ENCODE results near the gene NT5C1A.

Gene NT5C1A

DNA sequence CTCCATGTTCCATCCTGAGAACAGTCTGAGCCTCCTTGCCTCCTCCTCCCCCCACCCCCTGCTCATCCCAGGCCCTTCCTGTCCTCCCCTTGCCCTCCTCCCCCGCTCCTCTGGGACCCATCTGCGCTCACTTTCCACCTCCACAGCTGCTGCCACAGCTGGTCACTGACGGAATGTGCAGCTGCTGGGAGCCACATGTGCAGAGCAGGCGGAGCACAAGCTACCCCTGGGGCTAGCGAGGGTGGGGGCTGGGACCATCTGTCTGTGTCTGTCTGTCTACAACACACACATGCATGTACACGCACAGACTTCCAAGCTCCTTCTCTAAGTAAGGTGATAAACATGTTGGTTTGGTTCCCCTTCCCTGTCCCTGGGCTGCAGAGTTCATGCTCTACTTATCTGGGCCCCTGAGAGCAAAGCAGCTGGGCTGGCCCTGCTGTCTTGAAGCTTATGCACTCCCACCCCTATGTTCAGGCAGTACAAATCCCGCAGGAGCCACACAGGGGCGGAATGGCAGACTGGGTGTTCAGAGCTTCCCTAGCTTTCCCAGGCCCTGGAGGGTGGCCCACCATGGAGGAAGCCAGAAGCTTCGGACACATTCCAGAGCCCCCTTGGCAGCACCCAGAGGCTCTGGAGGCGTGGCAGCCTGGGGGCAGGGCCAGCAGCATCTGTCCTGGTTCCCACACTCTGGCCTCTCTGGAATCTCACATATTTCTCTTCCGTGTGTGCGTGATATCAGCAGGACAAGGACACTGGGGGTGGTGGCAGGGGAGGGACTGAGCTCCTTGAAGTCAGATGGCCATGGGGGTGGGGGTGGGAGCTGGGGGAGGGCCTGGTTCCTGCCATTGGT is 25.4 kb downstream of the NT5C1A start:
- TF ChIP-seq GATA2 (IDR thresholded peaks at IDR 0.05; ENCODE audit: low read depth, low read length), result no peak
- no peak for TF ChIP-seq GATA3 (IDR thresholded peaks at IDR 0.05; ENCODE audit: low read depth, low read length)

DNA sequence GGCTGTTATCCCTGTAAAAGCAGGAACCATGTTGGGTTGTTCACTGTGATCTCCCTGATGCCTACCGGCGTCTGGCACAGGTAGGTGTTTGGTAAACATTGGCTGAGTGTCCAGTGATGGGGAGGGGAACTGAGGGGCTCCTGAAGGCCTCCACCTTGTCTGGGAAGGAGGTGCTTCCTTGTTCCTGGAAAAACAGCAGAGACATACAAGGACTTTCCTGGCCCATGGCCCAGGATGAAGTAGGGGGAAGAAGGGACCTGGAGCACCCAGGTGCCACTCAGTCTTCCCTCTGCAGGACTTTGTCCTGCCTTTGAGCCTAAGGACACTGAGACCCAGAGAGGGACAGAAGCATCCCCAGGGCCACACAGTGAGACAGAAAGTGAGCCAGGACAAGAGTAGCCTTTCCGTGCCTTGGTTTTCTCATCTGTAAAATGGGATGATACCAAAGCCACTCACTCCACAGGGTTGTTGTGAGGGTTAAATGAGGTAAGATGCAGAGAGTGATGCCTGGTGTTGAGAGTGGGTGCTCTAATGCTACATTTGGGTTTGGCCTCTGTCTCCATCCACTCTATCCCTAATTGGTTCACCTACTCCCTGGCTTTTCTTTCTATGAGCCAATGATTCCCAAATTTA is 26.4 kb downstream of the NT5C1A start:
- TF ChIP-seq GATA3 (IDR thresholded peaks at IDR 0.05; ENCODE audit: low read depth, low read length), result no peak
- no peak for TF ChIP-seq GATA2 (IDR thresholded peaks at IDR 0.05; ENCODE audit: low read depth, low read length)

DNA sequence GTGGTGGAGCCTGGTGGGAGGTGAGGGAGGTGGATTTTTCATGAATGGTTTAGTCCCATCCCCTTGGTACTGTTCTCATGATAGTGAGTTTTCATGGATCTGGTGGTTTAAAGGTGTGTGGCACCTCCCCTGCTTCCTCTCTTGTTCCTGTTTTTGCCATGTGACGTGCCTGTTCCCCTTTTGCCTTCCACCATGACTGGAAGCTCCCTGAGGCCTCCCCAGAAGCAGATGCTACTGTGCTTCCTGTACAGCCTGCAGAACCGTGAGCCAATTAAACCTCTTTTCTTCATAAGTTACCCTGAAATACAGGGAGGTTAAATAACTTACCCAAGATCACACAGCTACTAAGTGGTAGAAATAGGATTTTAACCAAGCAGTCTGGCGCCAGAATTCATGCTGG is 28.2 kb downstream of the NT5C1A start:
- TF ChIP-seq GATA3 (IDR thresholded peaks at IDR 0.05; ENCODE audit: low read depth, low read length), result no peak
- TF ChIP-seq GATA2 (IDR thresholded peaks at IDR 0.05; ENCODE audit: low read depth, low read length), result no peak

DNA sequence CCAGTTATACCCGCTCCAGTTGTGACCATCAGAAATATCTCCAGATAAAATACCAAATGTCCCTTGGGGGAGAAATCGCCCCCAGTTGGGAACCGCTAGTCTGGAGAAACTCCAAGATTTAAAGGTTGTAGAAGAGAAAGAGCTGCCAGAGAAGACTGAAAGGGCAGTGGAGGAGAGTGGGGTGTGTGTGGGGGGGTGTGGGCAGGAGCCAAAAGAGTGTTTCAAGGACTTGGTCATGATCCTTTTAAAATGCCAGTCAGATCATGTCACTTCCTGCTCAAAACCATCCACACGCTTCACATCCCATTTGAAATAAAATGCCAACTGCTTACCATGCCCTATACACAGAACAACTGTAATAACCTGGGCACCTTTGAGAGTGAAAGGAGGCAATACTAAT is 29.1 kb downstream of the NT5C1A start:
- TF ChIP-seq GATA3 (IDR thresholded peaks at IDR 0.05; ENCODE audit: low read depth, low read length) (no peak), GATA2 (IDR thresholded peaks at IDR 0.05; ENCODE audit: low read depth, low read length) (no peak)

DNA sequence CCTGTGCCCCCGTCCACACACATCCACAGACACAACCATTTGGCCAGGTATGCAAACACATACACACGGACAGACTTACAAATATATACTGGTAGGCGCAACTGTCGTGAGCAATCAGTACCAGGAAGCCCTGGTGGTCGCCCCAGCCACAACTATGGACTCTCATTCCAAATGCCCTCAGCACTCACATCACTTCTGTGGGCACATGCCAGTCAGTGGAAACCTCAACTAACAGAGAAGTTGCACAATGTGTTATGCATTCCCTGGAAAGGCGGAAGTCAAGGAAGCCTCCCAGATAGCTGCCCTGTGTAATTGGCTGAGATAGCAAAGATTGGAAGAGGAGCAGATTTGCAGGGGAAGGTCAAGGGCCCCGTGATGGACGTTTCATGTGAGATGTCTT is 31.0 kb downstream of the NT5C1A start:
- TF ChIP-seq GATA3 (IDR thresholded peaks at IDR 0.05; ENCODE audit: low read depth, low read length) (no peak), GATA2 (IDR thresholded peaks at IDR 0.05; ENCODE audit: low read depth, low read length) (no peak)

DNA sequence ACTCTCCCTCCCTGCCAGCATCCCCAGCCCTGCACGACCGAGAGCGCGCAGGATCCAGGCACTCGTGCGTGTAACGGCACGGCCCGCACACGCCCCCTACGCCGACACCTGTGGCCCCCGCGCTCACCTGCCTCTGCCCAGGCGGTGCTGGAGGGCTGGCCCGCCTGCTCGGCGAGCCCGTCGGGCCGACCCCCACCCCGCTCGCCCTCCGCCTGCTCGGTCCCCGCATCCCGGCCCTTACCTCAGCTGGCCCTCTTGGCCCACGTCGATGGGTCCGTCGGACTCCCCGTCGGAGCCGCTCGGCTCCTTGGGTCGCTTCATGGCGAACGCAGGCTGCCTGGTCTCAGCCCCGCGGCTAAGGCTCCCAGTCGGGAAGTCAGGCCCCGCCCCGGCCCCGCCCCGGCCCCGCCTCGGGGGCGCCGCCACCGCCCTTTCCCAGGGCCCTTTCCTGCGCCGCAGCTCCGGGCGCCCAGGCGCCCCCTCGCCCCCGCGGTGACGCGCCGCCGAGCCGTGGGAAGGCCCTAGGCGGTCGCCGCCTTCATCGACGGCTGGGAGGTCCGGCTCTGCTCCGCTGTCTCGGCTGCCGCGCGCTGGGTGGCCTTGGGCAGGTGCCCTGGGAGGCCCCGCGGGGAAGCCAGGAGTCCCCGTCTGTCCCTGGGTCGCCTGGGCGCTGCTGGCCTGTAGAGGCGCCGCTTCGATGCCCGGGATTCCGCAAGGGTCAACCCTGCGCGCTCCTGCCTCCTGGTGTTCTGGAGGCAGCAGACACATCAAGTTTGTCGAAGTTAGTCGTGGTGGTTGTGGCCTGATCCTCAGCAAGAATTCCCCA is 32.4 kb downstream of the NT5C1A start, which contains the start of gene HEYL:
Gene HEYL, minus strand, starts transcription at position 339 of the 826 bp plus-strand sequence. Its CDS starts 18 bp downstream, at position 321.
- TF ChIP-seq GATA2 (IDR thresholded peaks at IDR 0.05; ENCODE audit: low read depth, low read length) (no peak), GATA3 (IDR thresholded peaks at IDR 0.05; ENCODE audit: low read depth, low read length) (no peak)

DNA sequence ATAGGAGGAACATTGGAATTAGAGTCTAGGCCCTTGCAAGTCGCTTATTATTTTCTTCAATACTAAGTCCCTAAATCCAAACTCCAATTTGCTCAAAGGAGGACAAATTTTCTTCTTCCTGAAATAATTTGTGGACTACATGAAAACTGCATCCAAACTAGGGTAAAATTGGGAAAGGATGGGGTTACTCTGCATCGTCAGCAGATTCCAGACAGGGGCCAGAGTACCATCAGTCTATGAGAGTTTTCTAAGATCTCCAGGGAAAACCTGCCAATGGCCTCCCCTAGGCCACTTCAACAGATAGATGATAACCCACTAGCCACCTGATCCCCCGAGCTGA is 33.0 kb downstream of the NT5C1A start:
- TF ChIP-seq GATA3 (IDR thresholded peaks at IDR 0.05; ENCODE audit: low read depth, low read length) (no peak), GATA2 (IDR thresholded peaks at IDR 0.05; ENCODE audit: low read depth, low read length) (no peak)

DNA sequence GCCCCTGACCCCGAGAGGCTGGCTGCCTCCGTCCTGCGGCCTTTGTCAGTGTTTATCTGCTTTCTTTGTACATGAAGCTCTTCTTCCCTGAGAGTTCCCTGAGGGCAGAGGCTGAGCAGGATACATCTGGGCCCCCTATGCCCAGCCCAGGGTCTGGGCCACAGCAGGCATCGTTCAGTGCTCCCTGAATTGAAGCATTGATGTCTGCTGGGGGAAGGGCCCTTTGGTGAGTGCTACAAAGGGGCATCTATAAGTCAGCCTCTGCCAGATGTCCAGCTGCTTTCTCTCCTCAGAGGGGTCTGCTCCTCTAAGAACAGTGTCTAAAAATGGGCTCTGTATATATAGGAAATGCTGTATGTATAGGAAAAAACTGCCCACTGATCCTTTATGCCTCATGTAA is 34.5 kb downstream of the NT5C1A start:
- TF ChIP-seq GATA3 (IDR thresholded peaks at IDR 0.05; ENCODE audit: low read depth, low read length), result no peak
- TF ChIP-seq GATA2 (IDR thresholded peaks at IDR 0.05; ENCODE audit: low read depth, low read length), result no peak

DNA sequence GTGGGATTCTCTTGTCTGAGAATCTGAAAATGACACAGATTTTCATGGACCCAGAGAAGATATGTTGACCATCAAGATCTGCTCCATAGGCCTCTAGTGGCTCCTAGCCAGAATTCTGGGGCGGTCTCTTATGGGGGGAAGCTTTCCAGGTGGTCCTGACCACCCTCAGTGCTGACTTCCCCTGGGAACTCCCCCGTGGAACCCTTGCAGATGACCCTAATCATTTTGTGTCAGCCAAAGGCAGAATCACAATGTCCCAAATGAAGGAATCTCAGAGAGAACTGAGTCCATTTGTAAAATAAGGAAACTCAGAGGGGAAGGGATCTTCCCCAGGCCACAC is 36.1 kb downstream of the NT5C1A start:
- TF ChIP-seq GATA3 (IDR thresholded peaks at IDR 0.05; ENCODE audit: low read depth, low read length) (no peak), GATA2 (IDR thresholded peaks at IDR 0.05; ENCODE audit: low read depth, low read length) (no peak)

DNA sequence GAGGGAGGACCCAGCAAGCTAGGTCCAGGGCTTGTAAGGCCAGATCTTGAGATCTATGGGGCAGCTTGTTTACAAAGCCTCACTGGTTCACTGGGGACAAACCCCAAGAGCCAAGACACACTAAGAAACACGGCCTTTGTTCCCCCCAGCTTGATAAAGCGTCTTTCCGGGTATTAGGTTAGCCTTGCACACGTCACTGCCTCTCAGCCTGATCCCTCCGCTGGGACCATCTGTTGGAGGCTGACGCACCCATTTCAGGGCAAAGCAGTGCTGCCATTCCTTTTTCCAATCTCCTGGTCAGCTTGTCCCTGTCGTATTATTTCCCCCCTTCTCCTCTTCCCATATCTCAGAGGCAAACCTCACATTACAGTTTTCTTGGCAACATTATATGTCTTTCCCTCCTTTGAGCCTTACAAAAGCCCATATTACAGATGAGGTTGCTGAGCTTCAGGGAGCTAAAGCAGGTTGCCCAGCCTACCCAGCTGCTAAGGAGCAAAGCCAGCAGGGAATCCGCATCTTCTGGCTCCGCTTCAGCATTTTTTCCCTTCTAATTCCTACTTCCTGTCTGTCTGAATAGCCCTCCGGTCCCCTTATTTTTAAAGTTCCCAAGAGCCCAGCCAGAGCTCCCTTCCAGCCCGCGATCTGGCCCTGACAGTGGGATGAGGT is 36.6 kb downstream of the NT5C1A start:
- TF ChIP-seq GATA3 (IDR thresholded peaks at IDR 0.05; ENCODE audit: low read depth, low read length) (no peak), GATA2 (IDR thresholded peaks at IDR 0.05; ENCODE audit: low read depth, low read length) (no peak)

DNA sequence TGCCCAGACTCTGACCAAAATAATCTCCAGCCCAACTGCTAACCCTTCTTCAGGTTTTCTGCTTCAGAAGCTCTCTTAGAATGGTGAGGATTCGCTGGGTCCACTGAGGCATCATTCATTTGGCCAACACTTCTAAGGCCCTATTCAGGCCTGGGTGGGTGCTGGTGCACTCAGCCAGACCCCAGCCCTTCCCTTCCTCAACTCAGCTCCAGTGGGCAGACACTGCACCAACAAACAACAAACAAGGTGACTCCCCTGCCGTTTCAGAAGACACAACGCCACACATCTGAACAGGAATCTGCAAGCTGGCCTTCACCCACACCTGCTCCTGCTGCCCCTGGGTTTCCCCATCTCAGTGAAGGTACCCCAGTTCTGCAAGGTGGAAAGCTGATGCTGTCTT is 38.5 kb downstream of the NT5C1A start:
- TF ChIP-seq GATA2 (IDR thresholded peaks at IDR 0.05; ENCODE audit: low read depth, low read length), result no peak
- no peak for TF ChIP-seq GATA3 (IDR thresholded peaks at IDR 0.05; ENCODE audit: low read depth, low read length)

DNA sequence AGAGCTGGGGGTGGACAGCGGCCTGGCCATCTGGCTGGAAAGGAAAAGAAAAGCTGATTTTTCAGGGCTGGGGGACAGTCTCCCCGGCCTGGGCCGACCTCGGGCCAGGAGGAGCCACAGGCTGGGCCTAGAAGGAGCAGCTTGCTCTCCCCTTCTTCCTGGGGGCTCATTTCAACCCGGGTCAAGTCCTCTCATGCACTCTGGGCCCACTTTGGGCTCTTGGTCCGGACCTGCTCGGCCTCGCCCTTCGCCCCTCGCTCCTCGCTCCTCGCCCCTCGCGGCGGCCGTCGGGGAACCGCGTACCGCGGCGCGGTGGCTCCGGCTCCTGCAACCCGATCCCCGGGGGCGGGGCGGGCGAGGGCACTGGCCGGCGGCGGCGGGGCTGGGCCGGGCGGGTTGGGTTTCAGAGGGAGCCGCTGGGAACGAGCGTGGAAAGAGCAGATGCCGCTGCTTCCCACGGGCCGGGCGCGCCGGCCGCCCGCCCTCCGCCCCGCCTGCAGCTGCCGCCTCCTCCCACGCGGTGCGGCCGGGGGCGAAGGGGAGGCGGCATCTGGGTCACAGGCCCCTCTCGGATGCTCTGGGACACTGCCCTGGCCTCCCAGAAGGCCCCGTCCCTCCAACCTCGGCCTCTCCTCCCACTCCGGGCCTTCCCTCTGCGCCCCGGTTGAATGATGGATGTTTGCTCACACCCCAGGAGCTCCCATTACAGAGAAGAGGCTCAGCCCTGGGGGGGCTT is 39.1 kb downstream of the NT5C1A start:
- no peak for TF ChIP-seq GATA3 (IDR thresholded peaks at IDR 0.05; ENCODE audit: low read depth, low read length)
- TF ChIP-seq GATA2 (IDR thresholded peaks at IDR 0.05; ENCODE audit: low read depth, low read length), result no peak

DNA sequence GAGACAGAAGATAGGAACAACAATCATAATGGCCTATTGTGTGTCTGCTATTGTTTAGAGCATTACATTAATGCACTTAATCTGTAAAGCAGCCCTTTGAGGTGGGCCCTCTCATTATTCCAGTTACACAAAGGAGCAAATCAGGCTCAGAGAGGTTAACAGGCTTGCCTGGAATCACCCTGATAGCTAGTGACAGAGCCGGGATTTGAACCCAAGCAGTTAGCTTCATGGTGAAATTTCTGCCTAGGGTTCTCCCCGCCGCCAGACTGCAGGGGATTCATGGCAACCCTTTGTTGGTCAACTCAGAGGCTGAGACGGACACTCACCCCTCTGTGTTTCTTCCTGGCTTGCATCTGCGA is 39.6 kb downstream of the NT5C1A start:
- TF ChIP-seq GATA2 (IDR thresholded peaks at IDR 0.05; ENCODE audit: low read depth, low read length), result no peak
- TF ChIP-seq GATA3 (IDR thresholded peaks at IDR 0.05; ENCODE audit: low read depth, low read length), result no peak
